GM12878 (cell line): Measurements from ENCODE around the gene VSTM2B. TPM values are rescaled to one million over a fixed set of nuclear protein-coding genes. Genes with fewer than 3 reads are reported as not detected.

Experiments used
- ATAC-seq: fragments of 200-7000 bp; cut with Tn5 transposase; 3 replicates; pipeline ENCODE4 v1.9.1; 2020; ENCODE audit warnings: mild to moderate bottlenecking, moderate library complexity
- BruUV-seq: library from RNA; stranded (reverse); fragments of 400-500 nt; replicated peaks from 2 replicates; lab custom pipeline; 2021; lab: Mats Ljungman, UMichigan
- CTCF ChIA-PET: fragments of 300-600 bp; sonication (Branson Sonifier 250); formaldehyde crosslinking; extraction: SDS; loops from one replicate; lab custom pipeline; 2021; ENCODE audit warnings: inconsistent platforms; lab: Yijun Ruan, JAX
- POLR2A ChIA-PET: fragments of 350-600 bp; formaldehyde crosslinking; extraction: SDS; loops from one replicate; lab custom pipeline; 2021; ENCODE audit warnings: inconsistent platforms; lab: Charles Lee
- RAD21 ChIA-PET: fragments of 300-600 bp; sonication (Branson Sonifier 250); formaldehyde crosslinking; loops from one replicate; lab custom pipeline; 2023; ENCODE audit warnings: antibody characterized with exemption; ENCODE audit not compliant: unreplicated experiment; lab: Charles Lee
- SMC1A ChIA-PET: fragments of 300-600 bp; sonication (Branson Sonifier 250); formaldehyde crosslinking; loops from one replicate; lab custom pipeline; 2023; ENCODE audit not compliant: unreplicated experiment, uncharacterized antibody; lab: Charles Lee
- DNase-seq: peaks from one replicate; pipeline ENCODE4 v3.0.0-alpha.2; 2011; ENCODE audit warnings: low read depth, low spot score
- FAIRE-seq: peaks from 3 replicates; lab custom pipeline; 2011; peaks lifted over from hg19 to GRCh38; lab: Jason Lieb, UNC
- H2AFZ ChIP-seq: 2 replicates; pipeline ENCODE4 v1.6.0; 2011; ENCODE audit warnings: low read depth, low read length, control low read depth; ENCODE audit not compliant: control insufficient read depth
- H3K27ac ChIP-seq: 2 replicates; pipeline ENCODE4 v1.5.1; 2011; ENCODE audit warnings: control low read depth; ENCODE audit not compliant: control insufficient read depth, insufficient read depth
- H3K27me3 ChIP-seq, 2 experiments: replicated peaks in 1 of 2; 2 replicates each; pipeline versions ENCODE4 v1.6.0 to v1.6.1; 2011; ENCODE audit warnings: low read length in 1 of 2; ENCODE audit not compliant: control insufficient read depth in 2 of 2, insufficient read depth in 2 of 2
- H3K36me3 ChIP-seq, 2 experiments: 2 replicates each; pipeline ENCODE4 v1.5.1; 2011; ENCODE audit warnings: low read length in 1 of 2; ENCODE audit not compliant: control insufficient read depth in 2 of 2, insufficient read depth in 2 of 2
- H3K4me1 ChIP-seq: 2 replicates; pipeline ENCODE4 v1.6.1; 2011; ENCODE audit warnings: mild to moderate bottlenecking, low read length, moderate library complexity, mixed read lengths; ENCODE audit not compliant: control insufficient read depth, insufficient read depth
- H3K4me2 ChIP-seq: 2 replicates; pipeline ENCODE4 v1.6.0; 2011; ENCODE audit warnings: control low read depth; ENCODE audit not compliant: control insufficient read depth, insufficient read depth
- H3K4me3 ChIP-seq: fragments of 200-600 bp; sonication (generic); 2 replicates; pipeline ENCODE4 v1.5.1; 2016
- H3K79me2 ChIP-seq: 2 replicates; pipeline ENCODE4 v1.6.0; 2011; ENCODE audit warnings: low read length; ENCODE audit not compliant: control insufficient read depth, insufficient read depth
- H3K9ac ChIP-seq: 2 replicates; pipeline ENCODE4 v1.8.0; 2011; ENCODE audit warnings: low read length, control low read depth, mixed read lengths; ENCODE audit not compliant: control insufficient read depth, insufficient read depth
- H3K9me3 ChIP-seq: replicated peaks from 3 replicates; pipeline ENCODE4 v1.5.1; 2011; ENCODE audit warnings: mild to moderate bottlenecking, low read length; ENCODE audit not compliant: control insufficient read depth, insufficient read depth
- H4K20me1 ChIP-seq: 2 replicates; pipeline ENCODE4 v1.6.0; 2011; ENCODE audit not compliant: control insufficient read depth, insufficient read depth
- BACH1 ChIP-seq: fragments of 450-650 bp; IDR thresholded peaks from 2 replicates; pipeline ENCODE4 v1.6.1; 2017; ENCODE audit warnings: mild to moderate bottlenecking, borderline replicate concordance
- CBX3 ChIP-seq: fragments of 200-600 bp; sonication (generic); IDR thresholded peaks from 2 replicates; pipeline ENCODE4 v1.6.1; 2016; ENCODE audit warnings: low read depth, borderline replicate concordance
- CHD4 ChIP-seq: fragments of 200-600 bp; sonication (generic); IDR thresholded peaks from 2 replicates; pipeline ENCODE4 v1.6.1; 2016; ENCODE audit warnings: mild to moderate bottlenecking
- NFYB ChIP-seq: IDR thresholded peaks from 2 replicates; pipeline ENCODE4 v1.6.1; 2011; ENCODE audit warnings: low read depth, mild to moderate bottlenecking, low read length, improper control_type of control experiment, moderate library complexity; ENCODE audit not compliant: insufficient read depth
- PBX3 ChIP-seq: IDR thresholded peaks from 2 replicates; pipeline ENCODE4 v1.6.1; 2011; ENCODE audit warnings: mild to moderate bottlenecking, low read depth, low read length, moderate library complexity; ENCODE audit not compliant: insufficient replicate concordance
- POU2F2 ChIP-seq: IDR thresholded peaks from 3 replicates; pipeline ENCODE4 v1.6.1; 2011; ENCODE audit warnings: low read depth, mild to moderate bottlenecking, low read length, borderline replicate concordance
- PRDM15 ChIP-seq: fragments of 450-650 bp; formaldehyde crosslinking; IDR thresholded peaks from 2 replicates; pipeline ENCODE4 v1.4.0; 2020; ENCODE audit warnings: mild to moderate bottlenecking, moderate library complexity
- RB1 ChIP-seq: fragments of 450-650 bp; formaldehyde crosslinking; IDR thresholded peaks from 2 replicates; pipeline ENCODE4 v1.6.1; 2017; ENCODE audit warnings: mild to moderate bottlenecking, borderline replicate concordance
- RELB ChIP-seq: fragments of 450-650 bp; IDR thresholded peaks from 2 replicates; pipeline ENCODE4 v1.6.1; 2017; ENCODE audit warnings: low read depth, mild to moderate bottlenecking, moderate library complexity
- RFX5 ChIP-seq: IDR thresholded peaks from 2 replicates; pipeline ENCODE4 v1.6.1; 2011; ENCODE audit warnings: low read depth, low read length, improper control_type of control experiment
- ZNF207 ChIP-seq: fragments of 450-650 bp; IDR thresholded peaks from 2 replicates; pipeline ENCODE4 v1.6.1; 2014; ENCODE audit warnings: antibody characterized with exemption, mild to moderate bottlenecking, borderline replicate concordance
- WGBS: methylation state at CpG from one replicate; pipeline ENCODE4 v1.1.6; 2016; ENCODE audit warnings: low lambda C conversion rate; ENCODE audit not compliant: insufficient replicate concordance, insufficient coverage; ENCODE audit errors: missing lambda C conversion rate; 5-methylcytosine and 5-hydroxymethylcytosine counted together
- in situ Hi-C: fragments of 300-500 bp; cut with MboI; formaldehyde crosslinking; loops from 9 replicates; pipeline ENCODE4 v1.14.3; 2018; ENCODE audit warnings: mixed read lengths
- intact Hi-C: fragments of 100-400 bp; cut with micrococcal nuclease; formaldehyde crosslinking; loops from one replicate; pipeline ENCODE4 v1.14.2; 2022; ENCODE audit not compliant: unreplicated experiment
- polyA plus RNA-seq, 11 experiments: library from polyadenylated mRNA; depleted of rRNA in 4 of 11; unstranded in 6 of 11; stranded (reverse) in 5 of 11; fragments of >200 nt; fragmentation: Nextera tagmentation in 4 of 11; fragmentation: Illumina TruSeq in 1 of 11; extraction: Ambion mirVana in 4 of 11; extraction: Trizol in 1 of 11; gene quantifications; 1 replicate in 1 of 11; 2 replicates in 10 of 11; pipeline versions ENCODE4 v1.2.1 to v1.2.3, GENCODE V29; 2011 to 2016; ENCODE audit warnings: inconsistent platforms in 2 of 11, missing spikeins in 2 of 11, low read depth in 1 of 11
- total RNA-seq, 4 experiments: library from RNA; depleted of rRNA in 3 of 4; stranded (reverse); fragments of >200 nt in 3 of 4; fragmentation: Illumina TruSeq in 1 of 4; extraction: Trizol in 1 of 4; gene quantifications; 2 replicates each; pipeline versions ENCODE4 v1.2.1 to v1.2.3, GENCODE V29; 2013 to 2021

Gene VSTM2B
- total and polyA plus RNA-seq, 10 of the 15 experiments (the other 5 are each of a cell fraction or from before 2014, with no cell fraction given): not detected

- ChIA-PET RAD21 (no interaction called here), POLR2A (no interaction called here), CTCF (interaction anchor here (1.2 kb wide), 1 partner anchor 178 kb away, joined by 4 read pairs; no protein-coding TSS in a partner anchor), SMC1A (no interaction called here)
- no peaks in the 10 kb centered on the region; the same call in 2 of the 3 replicates for H3K9me3 ChIP-seq
- H2AFZ ChIP-seq: no peak overlapping the region
- no peak overlapping the region for H3K27ac ChIP-seq
- intact Hi-C loops: no loop called here
- H3K27me3 ChIP-seq: no peaks in the 10 kb centered on the region; a peak in 1 of 4 replicates
- BruUV-seq: no TSS peak
- in situ Hi-C loops: no loop called here
- H3K79me2 ChIP-seq: no peaks in the 10 kb centered on the region
- no peak for DNase-seq
- no peak for ATAC-seq
- TF ChIP-seq ZNF207 (no peak), RB1 (no peak), RFX5 (no peak), CBX3 (no peak), BACH1 (no peak), CHD4 (no peak), RELB (no peak), POU2F2 (no peak), NFYB (no peak), PRDM15 (CRISPR knock-in tag) (no peak), PBX3 (no peak)
- TF ChIP-seq, all 136 proteins: peak for 0
- no peaks in the 10 kb centered on the region for H3K36me3 ChIP-seq
- no peak for FAIRE-seq
- no peak overlapping the region for H3K9ac ChIP-seq
- WGBS: 60% methylated on average over 12 of the region's 12 CpGs
- H4K20me1 ChIP-seq: no peaks in the 10 kb centered on the region
- no peak overlapping the region for H3K4me3 ChIP-seq
- no peaks in the 10 kb centered on the region for H3K4me1 ChIP-seq
- H3K4me2 ChIP-seq: no peak overlapping the region
Measured at GRCh38 chr19:29538146-29538545, 12.4 kb downstream of the VSTM2B start.
